ENCODE results near the gene BHLHE23.

Gene BHLHE23

GRCh38 chr20:62980970-62981369 is 25.8 kb downstream of the BHLHE23 start:
- peak; percentile 6 for DNase-seq (ENCODE audit: low read depth)
- H3K4me3 ChIP-seq (ENCODE audit: low read length) = no peak overlapping the region
- no peak for TF ChIP-seq CTCF (conservative IDR thresholded peaks at IDR 0.05; ENCODE audit: low read length)

DNA sequence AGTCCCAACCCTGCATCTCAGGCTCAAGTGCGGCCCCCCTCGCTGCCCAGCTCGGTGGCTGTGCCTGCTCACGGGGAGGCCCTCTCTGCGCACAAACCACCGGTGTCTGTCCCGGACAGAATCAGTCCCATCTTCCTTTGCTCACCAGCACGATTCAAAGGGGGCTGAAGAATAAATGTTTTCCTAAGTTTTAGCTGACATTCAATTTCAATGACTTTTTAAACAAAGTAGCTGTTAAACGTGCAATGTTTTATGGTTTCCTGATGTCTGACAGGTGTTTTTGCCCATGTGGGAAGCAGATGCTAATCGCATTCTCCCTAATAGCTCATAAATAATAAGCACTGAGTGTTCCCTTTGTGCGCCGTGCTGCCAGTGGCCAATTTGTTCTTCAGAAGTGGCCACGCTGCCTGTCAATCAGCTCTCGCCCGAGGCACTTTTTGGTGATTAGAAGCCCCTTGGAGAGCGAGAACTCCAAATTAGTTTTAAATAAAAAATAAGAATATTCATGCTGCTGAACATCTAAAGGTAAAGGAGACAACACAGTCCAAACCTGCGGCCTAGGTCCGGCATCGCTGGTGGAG is 26.3 kb downstream of the BHLHE23 start:
- no peak overlapping the region for H3K4me3 ChIP-seq (ENCODE audit: low read length)
- no peak for TF ChIP-seq CTCF (conservative IDR thresholded peaks at IDR 0.05; ENCODE audit: low read length)

GRCh38 chr20:62979876-62980373 is 26.8 kb downstream of the BHLHE23 start:
- DNase-seq (ENCODE audit: low read depth) = no peak
- TF ChIP-seq CTCF (conservative IDR thresholded peaks at IDR 0.05; ENCODE audit: low read length) = no peak
- H3K4me3 ChIP-seq (ENCODE audit: low read length) = no peak overlapping the region

More for the DNA sequence above, 26.3 kb downstream of the BHLHE23 start:
- no peak for DNase-seq (ENCODE audit: low read depth)

DNA sequence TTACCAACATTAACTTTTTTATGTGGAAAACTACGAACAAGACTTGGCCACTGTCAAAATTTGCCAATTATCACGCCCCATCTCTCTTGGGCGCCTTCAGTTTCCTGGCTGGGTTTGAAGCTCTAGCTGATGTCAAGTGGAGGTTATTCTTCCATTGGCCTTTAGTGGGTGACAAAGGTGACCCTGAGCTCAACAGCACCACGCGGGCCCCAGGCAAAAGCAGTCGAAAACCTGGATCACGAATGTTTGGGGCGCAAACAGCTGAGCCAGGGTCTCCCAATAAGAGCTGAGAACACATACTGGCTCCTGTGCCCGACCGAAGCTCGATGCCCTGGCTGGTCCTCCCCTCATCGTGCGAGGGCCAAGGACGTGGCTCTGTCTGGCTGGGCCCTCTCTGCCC is 27.5 kb downstream of the BHLHE23 start:
- no peak for TF ChIP-seq CTCF (conservative IDR thresholded peaks at IDR 0.05; ENCODE audit: low read length)
- H3K4me3 ChIP-seq (ENCODE audit: low read length) = no peak overlapping the region
- no peak for DNase-seq (ENCODE audit: low read depth)

- TF ChIP-seq CTCF (conservative IDR thresholded peaks at IDR 0.05; ENCODE audit: low read length) = no peak
- DNase-seq (ENCODE audit: low read depth) = no peak
- H3K4me3 ChIP-seq (ENCODE audit: low read length) = no peak overlapping the region
Measured at GRCh38 chr20:62978561-62978943, 28.2 kb downstream of the BHLHE23 start.

- no peak overlapping the region for H3K4me3 ChIP-seq (ENCODE audit: low read length)
- DNase-seq (ENCODE audit: low read depth) = no peak
- no peak for TF ChIP-seq CTCF (conservative IDR thresholded peaks at IDR 0.05; ENCODE audit: low read length)
Measured at GRCh38 chr20:62977613-62978560, 28.9 kb downstream of the BHLHE23 start.

All from AG10803 (cell line).